ENCODE measurements around the gene ZNF438. TPM values are rescaled to one million over a fixed set of nuclear protein-coding genes. Genes with fewer than 3 reads are reported as not detected.
A peak's percentile ranks its signal among the peaks of the same experiment; 100 is the strongest.
"Not testable (repeated sequence)": the region's sequence is repeated elsewhere in the genome, so short reads cannot be mapped to it uniquely, and the experiment has no call there.

The ZNF438 gene
- total and polyA plus RNA-seq, 10 of the 15 experiments (the other 5 are each of a cell fraction or from before 2014, with no cell fraction given): 0.93 to 5.2 (median 1.9) TPM

DNA sequence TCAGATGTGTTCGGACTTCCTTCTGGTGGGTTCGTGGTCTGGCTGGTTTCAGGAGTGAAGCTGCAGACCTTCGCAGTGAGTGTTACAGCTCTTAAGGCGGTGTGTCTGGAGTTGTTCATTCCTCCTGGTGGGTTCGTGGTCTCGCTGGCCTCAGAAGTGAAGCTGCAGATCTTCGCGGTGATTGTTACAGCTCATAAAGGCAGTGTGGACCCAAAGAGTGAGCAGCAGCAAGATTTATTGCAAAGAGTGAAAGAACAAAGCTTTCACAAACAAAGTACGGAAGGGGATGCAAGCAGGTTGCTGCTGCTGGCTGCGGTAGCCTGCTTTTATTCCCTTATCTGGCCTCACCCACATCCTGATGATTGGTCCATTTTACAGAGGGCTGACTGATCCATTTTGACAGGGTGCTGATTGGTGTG lies 102.3 kb downstream of the ZNF438 start:
- intact Hi-C loops (cut with micrococcal nuclease; ENCODE audit: unreplicated experiment); in situ Hi-C loops (cut with MboI); BruUV-seq (replicated peaks); H3K27ac ChIP-seq (ENCODE audit: control insufficient read depth, insufficient read depth); H4K20me1 ChIP-seq (ENCODE audit: control insufficient read depth, insufficient read depth); H3K79me2 ChIP-seq (ENCODE audit: control insufficient read depth, insufficient read depth, low read length); H3K27me3 ChIP-seq (replicated peaks in 1 of 2; ENCODE audit: control insufficient read depth in 2 of 2, insufficient read depth in 2 of 2, low read length in 1 of 2); H3K4me1 ChIP-seq (ENCODE audit: control insufficient read depth, insufficient read depth, low read length); H3K9ac ChIP-seq (ENCODE audit: control insufficient read depth, insufficient read depth, low read length); POLR2A ChIA-PET; H3K4me3 ChIP-seq; ATAC-seq; H3K36me3 ChIP-seq (ENCODE audit: control insufficient read depth in 2 of 2, insufficient read depth in 2 of 2, low read length in 1 of 2); H3K9me3 ChIP-seq (replicated peaks; ENCODE audit: control insufficient read depth, insufficient read depth, low read length); DNase-seq (ENCODE audit: low read depth, low spot score); SMC1A ChIA-PET (ENCODE audit: uncharacterized antibody, unreplicated experiment); FAIRE-seq; RAD21 ChIA-PET (ENCODE audit: unreplicated experiment): not testable (repeated sequence)
- CTCF ChIA-PET: interaction anchor here (1.4 kb wide), 1 partner anchor 8 kb away, joined by 3 read pairs; no protein-coding TSS in a partner anchor
- peak; percentile 53; the same call in 1 of the 2 replicates for TF ChIP-seq NFYB (IDR thresholded peaks at IDR 0.05; ENCODE audit: insufficient read depth, low read depth, low read length)
- WGBS (ENCODE audit: insufficient coverage, insufficient replicate concordance, low lambda C conversion rate, missing lambda C conversion rate): 60% methylated on average over 10 of the region's 10 CpGs
- H3K4me2 ChIP-seq (ENCODE audit: control insufficient read depth, insufficient read depth): peak overlapping the region; percentile 52
- H2AFZ ChIP-seq (ENCODE audit: control insufficient read depth, low read depth, low read length): peak overlapping the region; percentile 36; the same call in 1 of the 2 replicates

- peaks cover 6% of the 10 kb centered on the region; the same call in 2 of the 3 replicates for H3K9me3 ChIP-seq (replicated peaks; ENCODE audit: control insufficient read depth, insufficient read depth, low read length)
- no peaks in the 10 kb centered on the region for H3K4me1 ChIP-seq (ENCODE audit: control insufficient read depth, insufficient read depth, low read length)
- intact Hi-C loops (cut with micrococcal nuclease; ENCODE audit: unreplicated experiment): no loop called here
- BruUV-seq (replicated peaks): no TSS peak
- CTCF ChIA-PET: interaction anchor here (1.4 kb wide), 1 partner anchor 9 kb away, joined by 3 read pairs; no protein-coding TSS in a partner anchor
- H4K20me1 ChIP-seq (ENCODE audit: control insufficient read depth, insufficient read depth): no peaks in the 10 kb centered on the region
- H3K4me2 ChIP-seq (ENCODE audit: control insufficient read depth, insufficient read depth): peak overlapping the region; percentile 52; the same call in 1 of the 2 replicates
- 28% methylated on average over 2 of the region's 2 CpGs for WGBS (ENCODE audit: insufficient coverage, insufficient replicate concordance, low lambda C conversion rate, missing lambda C conversion rate)
- ATAC-seq (no peak), FAIRE-seq (peak; percentile 35), DNase-seq (ENCODE audit: low read depth, low spot score) (no peak)
- no peak overlapping the region for H3K4me3 ChIP-seq
- POLR2A ChIA-PET: no interaction called here
- no peak overlapping the region for H3K27ac ChIP-seq (ENCODE audit: control insufficient read depth, insufficient read depth)
- H3K27me3 ChIP-seq (replicated peaks in 1 of 2; ENCODE audit: control insufficient read depth in 2 of 2, insufficient read depth in 2 of 2, low read length in 1 of 2): no peaks in the 10 kb centered on the region
- in situ Hi-C loops (cut with MboI): no loop called here
- SMC1A ChIA-PET (ENCODE audit: uncharacterized antibody, unreplicated experiment): interaction anchor here (1.3 kb wide), 1 partner anchor 8 kb away, joined by 3 read pairs; no protein-coding TSS in a partner anchor
- RAD21 ChIA-PET (ENCODE audit: unreplicated experiment): no interaction called here
- H3K36me3 ChIP-seq (ENCODE audit: control insufficient read depth in 2 of 2, insufficient read depth in 2 of 2, low read length in 1 of 2): no peaks in the 10 kb centered on the region
- TF ChIP-seq, protein P1, sequence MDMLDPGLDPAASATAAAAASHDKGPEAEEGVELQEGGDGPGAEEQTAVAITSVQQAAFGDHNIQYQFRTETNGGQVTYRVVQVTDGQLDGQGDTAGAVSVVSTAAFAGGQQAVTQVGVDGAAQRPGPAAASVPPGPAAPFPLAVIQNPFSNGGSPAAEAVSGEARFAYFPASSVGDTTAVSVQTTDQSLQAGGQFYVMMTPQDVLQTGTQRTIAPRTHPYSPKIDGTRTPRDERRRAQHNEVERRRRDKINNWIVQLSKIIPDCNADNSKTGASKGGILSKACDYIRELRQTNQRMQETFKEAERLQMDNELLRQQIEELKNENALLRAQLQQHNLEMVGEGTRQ (IDR thresholded peaks at IDR 0.05; ENCODE audit: borderline replicate concordance, low read depth, low read length): no peak
- TF ChIP-seq TCF3 (IDR thresholded peaks at IDR 0.05; ENCODE audit: borderline replicate concordance, insufficient read depth, low read depth, low read length) (0 out of 2 replicates have a peak, but pooled peaks have one; percentile 50), ATF7 (IDR thresholded peaks at IDR 0.05; ENCODE audit: low read depth) (no peak), TCF12 (IDR thresholded peaks at IDR 0.05; ENCODE audit: low read depth, low read length) (peak; percentile 42; the same call in 1 of the 2 replicates)
- peak overlapping the region; percentile 23; the same call in 1 of the 2 replicates for H2AFZ ChIP-seq (ENCODE audit: control insufficient read depth, low read depth, low read length)
- no peak overlapping the region for H3K9ac ChIP-seq (ENCODE audit: control insufficient read depth, insufficient read depth, low read length)
- H3K79me2 ChIP-seq (ENCODE audit: control insufficient read depth, insufficient read depth, low read length): no peaks in the 10 kb centered on the region
These were observed 102.9 kb downstream of the ZNF438 start for GRCh38 chr10:30928742-30929141.
